GM10266 (cell line): ENCODE data around the gene APC2.

Source experiments
- DNase-seq: peaks from one replicate; pipeline ENCODE4 v3.0.0; 2012; ENCODE audit errors: extremely low spot score
- TF ChIP-seq, protein P1 (sequence below): IDR thresholded peaks from 2 replicates; pipeline ENCODE4 v1.5.1; 2012; ENCODE audit warnings: mild to moderate bottlenecking, low read depth; ENCODE audit not compliant: control insufficient read depth, insufficient read depth; ENCODE audit errors: missing control alignments

The APC2 gene

DNA sequence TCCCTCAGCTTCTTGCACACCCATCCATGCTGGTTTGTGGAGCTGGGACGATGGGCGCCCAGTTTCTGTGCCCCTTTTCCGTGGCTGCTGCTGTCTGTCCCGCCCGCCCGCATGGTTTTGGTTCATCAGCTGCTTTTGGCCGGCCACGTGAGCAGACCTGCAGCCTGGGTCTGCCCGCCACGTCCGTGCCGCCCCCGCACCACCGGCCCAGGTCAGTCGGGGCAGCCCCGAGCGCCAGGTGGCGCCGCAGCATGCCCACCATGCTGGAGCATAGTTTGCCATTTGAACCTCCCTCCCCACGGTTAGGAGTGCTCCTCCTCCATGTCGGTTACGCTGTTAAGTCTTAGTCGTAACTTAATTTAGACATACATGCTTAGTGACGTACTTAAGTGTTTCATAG, 27.0 kb upstream of the APC2 start:
- DNase-seq: no peak
- TF ChIP-seq, protein P1, sequence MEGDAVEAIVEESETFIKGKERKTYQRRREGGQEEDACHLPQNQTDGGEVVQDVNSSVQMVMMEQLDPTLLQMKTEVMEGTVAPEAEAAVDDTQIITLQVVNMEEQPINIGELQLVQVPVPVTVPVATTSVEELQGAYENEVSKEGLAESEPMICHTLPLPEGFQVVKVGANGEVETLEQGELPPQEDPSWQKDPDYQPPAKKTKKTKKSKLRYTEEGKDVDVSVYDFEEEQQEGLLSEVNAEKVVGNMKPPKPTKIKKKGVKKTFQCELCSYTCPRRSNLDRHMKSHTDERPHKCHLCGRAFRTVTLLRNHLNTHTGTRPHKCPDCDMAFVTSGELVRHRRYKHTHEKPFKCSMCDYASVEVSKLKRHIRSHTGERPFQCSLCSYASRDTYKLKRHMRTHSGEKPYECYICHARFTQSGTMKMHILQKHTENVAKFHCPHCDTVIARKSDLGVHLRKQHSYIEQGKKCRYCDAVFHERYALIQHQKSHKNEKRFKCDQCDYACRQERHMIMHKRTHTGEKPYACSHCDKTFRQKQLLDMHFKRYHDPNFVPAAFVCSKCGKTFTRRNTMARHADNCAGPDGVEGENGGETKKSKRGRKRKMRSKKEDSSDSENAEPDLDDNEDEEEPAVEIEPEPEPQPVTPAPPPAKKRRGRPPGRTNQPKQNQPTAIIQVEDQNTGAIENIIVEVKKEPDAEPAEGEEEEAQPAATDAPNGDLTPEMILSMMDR: no peak

DNA sequence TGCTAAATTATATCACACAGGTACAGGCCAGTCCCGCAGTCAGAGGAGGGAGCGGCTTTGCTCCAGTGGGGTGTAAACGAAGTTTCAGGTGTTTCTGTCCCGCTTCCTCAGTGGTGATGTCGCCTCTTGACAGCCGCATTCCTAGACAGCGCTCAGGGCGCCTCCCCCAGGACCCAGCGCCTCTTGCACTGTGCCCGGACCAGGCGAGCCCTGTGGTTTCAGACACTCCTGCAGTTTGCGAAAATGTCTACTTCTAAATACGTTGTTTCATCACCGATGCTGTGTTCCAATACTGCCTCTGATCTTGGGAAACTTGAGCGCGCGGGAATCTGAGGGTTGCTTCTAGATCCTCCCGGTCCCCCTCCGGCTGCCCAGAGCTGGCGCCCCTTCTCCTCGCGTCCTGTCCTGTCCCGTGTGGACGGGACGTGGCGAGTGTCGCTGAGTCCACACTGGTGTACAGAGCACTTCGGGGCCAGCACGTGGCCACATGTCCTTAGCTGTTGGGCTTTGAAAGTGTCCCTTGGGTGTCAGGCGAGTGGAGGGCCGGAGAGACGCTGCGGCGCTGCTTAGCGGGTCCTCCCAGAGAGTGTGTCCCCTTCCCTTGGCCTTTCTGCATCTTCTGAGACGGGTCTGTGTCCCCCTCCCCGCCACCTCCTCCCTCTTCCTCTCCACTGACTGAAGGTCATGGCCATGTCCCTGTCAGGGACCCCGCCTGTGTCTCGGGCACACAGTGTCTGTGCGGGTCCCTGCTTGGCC, 26.3 kb upstream of the APC2 start:
- no peak for DNase-seq
- TF ChIP-seq, protein P1: no peak

DNA sequence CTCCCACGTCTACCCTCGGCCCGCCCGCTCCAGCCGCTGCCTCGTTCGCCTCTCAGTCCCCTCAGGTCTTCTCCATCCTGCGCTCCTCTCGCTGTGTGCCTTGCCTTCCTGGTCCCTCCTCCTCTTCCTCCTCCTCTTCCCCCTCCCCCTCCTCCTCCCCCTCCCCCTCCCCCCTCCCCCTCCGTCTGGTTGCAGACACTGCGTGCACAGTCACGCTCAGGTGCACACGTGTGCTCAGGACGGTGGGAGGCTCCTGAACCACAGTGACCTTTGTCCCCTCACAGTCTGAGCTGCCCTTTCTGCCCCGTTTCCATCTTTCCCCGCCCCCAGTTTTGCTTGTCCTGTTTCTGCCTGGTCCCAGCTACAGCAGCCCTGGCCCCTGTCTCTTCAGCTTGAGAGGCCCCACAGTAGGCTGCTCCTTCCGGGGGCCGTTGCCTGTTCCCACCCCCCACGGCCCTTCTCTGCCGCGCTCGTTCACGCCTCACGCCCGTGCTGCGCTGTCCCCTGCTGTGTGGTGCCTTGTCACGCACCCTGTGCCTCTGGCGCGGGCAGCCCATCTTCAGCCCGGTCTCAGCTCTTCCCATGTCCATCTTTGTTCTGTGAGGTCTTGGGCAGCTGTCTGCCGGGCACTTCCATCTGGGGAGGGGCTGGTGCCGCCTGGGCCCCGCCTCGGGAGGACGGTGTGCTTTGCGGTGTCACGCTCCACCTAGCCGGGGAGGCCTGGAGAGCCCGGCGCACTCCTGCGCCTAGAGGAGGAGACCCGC, 25.5 kb upstream of the APC2 start:
- TF ChIP-seq, protein P1: no peak

DNA sequence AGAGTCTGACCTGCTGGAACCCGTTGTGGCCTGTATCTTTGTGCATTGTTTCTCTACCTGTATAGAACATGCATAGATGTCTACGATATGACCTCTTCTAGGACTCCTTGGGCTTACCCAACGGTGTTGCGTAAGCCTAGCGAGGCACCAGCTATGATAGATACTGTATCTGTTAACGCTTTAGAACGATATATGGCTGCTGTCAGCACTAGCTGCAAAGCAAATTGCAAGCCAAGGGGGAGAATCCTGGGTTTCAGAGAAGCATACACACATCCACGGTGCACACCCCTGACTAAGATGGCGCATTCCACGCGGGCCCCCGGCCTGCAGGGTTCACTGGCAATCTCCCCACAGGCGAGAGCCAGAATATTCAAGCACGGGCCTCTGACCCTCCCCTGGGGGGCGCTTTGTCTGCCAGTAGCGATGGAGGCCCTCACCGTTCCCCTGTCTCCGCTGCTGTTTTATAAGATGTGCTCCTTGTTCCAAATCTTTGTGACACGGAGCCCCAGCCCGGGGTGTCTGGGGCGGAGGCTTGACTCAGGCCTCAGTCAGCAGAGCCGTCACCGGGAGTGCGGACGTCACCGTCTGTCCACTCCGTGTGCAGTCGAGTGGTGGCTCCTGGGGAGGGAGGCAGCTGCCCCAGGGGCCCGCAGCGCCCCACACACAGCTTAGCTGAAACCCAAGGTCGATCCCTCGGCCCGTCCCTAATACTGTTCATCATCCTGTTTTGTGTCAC, 24.7 kb upstream of the APC2 start:
- TF ChIP-seq, protein P1: no peak
- DNase-seq: no peak

More for the DNA sequence above, 25.5 kb upstream of the APC2 start:
- DNase-seq: no peak

DNA sequence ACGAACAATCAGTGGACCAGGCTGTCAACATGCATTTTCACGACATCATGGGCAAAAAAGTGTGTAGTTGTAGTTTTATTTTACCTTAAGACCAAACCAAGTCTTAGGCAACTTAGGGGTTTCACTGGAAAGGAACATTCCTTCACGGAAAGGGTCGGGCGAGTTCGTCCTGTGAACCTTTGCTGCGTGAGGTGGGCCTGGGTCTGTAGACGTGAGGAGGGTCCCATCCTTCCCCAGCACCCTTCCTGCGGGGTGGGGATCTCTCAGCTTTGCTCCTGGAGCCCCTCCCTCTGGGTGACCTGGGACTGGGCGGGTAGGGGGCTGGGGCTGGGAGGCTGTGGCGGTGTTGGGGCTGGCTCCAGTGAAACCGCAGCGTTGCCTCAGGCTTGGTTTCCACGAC, 24.0 kb upstream of the APC2 start:
- DNase-seq: no peak
- TF ChIP-seq, protein P1: no peak

DNA sequence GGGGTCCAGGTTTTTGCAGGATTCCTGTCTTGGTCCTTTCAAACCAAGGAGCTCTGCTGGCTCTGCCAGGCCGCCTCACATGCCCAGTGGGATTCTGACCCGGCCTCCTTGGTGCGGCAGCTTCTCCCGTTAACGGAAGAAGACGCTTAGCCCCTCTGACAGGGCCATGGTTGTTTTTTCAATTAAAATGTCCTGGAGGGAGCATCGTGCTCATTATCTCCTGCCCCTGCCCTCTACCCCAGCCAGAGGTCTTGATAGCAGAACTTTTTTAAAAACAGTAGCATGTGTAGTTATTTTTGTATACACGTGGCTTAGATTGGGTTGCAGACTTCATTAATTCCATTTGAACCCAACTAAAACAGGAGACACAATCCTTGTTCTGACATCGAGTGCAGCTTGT, 23.2 kb upstream of the APC2 start:
- TF ChIP-seq, protein P1: no peak
- no peak for DNase-seq
